TTC549 (cell line): ENCODE measurements around the gene CLIC6.
A peak's percentile ranks its signal among the peaks of the same experiment; 100 is the strongest.

Source experiments
- FAIRE-seq: peaks from 2 replicates; lab custom pipeline; 2012; peaks lifted over from hg19 to GRCh38; lab: Jason Lieb, UNC

Gene CLIC6

DNA sequence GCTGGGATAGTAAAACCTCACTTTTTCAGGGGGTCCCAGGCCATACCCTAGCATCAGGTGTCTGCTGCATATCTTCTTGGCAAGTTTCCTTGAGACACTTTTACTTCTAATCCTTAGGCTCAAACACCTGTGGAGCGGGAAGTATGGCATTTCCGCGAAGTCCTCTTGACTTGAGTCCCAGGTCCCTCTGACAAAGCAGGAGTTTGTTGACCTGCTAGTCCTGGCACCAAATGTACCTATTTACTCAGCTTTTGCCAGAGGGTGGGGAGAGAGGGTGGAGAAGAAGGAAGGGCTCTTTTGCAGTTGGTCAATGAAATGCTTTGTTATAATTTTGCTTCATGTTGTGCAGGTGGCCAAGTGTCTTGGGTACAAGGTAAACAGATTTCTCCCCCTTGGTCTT lies 59.7 kb downstream of the CLIC6 start:
- no peak for FAIRE-seq

DNA sequence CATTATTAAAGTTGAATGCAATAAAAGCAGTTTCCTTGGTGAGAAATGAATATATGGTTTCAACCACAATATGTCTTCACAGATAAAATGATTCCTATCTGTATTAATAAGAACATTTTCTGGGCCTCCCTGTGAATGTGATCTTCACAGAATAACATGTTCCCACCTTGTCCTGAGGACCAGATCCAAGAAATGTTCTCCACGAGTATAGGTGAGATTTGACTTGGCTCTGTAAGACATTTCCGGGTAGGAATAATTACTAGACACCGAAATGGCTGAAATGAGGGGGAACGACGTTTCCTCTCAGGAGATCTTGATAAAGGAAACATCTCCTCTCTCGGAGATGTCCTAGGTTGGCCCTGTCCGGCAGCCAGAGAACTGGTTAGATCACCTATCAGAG lies 61.4 kb downstream of the CLIC6 start:
- no peak for FAIRE-seq

DNA sequence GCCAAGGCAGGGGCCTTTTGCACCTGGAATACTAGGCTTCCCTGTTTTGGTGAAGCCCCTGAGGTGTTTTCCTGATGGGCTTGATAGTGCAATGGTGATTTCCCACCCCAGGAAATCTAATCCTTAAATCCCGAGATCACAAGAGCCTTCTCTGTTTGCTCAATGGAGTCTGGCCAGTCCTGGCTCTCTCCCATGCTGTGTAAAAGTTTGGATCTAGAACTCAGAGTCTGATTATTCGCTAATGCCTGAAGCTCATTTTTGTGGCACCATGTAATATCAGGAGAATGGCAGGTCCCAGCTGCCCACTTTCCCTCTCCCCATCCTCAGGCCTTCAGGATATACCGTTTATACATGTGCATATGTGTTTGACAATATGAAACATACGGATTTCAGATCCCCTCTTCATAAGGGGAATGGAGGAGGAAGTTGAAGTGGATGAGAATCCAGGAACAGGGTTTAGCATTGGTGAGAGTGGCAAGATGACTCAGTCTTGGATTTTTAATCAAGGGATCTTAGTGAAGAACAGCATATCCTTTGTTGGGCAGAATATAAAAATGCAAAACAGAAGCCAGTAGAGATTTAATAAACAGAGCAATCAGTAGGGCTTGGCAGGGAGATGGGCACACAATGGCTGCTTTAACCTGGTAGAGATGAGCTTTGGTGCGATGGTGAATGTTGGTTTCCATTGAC lies 62.1 kb downstream of the CLIC6 start:
- no peak for FAIRE-seq

DNA sequence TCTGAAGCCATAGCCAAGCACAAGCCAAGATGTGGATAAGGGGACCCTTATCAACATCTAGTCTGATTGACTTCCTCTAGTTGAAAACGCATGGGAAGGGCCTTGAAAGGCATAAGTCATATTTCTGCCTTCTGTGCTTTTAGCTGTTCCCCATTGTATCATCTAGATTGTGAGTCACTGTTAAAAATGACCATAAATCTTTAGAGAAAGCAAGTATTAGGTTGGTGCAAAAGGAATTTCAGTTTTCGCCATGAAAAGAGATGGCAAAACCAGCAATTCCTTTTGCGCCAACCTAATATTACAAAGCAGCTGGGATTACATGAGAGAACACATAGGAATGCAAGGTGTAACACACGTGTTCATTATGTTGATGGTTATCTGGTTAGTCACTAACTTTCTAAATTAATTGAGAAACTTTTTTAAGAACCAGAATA lies 63.6 kb downstream of the CLIC6 start:
- FAIRE-seq = no peak

DNA sequence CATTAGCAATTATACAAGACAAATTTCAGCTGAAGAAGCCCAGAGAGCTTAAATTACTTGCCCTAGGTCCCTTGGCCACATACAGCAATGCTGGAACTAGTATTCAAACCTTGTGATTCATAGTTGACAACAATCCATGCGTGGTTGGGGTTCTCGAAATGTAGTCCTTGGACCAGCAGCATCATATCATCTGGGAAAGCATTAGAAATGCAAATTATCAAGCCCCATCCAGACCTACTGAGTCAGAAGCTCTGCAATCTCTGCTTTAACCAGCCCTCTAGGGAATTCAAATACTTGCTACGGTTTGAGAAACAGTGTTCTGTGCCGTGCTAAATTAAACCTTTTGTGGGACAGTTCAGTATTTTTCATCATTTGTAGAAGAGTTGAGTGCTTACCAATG lies 65.1 kb downstream of the CLIC6 start:
- FAIRE-seq = no peak

DNA sequence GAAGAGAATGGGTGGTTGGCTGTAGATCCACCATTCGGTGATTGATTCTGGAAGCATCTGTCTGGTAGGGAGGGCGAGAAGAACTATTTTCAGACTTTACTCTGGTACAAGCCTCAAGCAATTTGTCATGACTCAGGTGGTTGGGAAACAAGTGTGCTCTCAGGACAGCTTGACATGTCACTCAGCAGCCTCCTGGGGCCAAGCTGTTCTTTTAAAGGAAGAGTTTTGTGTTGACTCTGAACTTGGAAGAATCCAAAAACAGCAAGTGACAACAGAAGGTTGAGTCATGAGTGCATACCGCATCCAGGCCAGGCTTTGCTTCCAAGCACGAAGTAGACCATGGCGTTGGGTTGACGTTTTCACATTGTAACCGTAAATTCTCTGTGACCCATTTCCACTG lies 65.9 kb downstream of the CLIC6 start:
- no peak for FAIRE-seq

DNA sequence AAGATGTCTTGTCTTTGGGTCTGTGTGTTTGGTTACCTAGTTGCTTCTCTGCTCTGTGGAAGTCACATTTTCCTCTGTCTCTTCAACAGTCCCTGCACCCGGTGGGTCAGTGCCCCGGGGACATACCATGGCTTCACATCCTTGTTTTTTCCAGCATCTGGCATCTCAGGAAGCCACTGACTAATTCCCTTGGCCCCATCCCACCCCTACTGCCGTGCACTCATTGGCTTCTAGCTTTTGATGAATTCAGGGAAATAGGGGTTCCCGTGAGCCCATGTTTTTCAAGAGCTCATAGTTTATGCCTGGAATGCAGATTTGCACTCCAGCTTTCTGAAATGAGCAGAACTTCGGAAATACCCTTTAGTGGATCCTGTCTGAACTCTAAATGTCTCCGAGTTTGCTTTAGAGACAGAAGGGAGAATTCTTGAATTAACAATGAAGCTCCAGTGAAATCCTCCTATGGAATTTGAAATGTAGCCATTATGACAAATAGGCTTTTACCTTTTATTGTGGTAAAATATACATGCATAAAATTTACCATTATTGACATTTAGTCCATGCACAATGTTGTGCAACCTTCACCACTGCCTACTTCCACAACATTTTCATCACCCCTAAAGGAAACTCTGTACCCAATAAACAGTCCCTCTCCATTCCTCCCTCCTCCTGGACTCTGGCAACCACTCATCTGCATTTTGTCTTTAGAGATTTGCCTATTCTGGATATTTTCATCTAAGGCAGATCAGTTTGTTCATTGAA lies 67.5 kb downstream of the CLIC6 start:
- FAIRE-seq = no peak

DNA sequence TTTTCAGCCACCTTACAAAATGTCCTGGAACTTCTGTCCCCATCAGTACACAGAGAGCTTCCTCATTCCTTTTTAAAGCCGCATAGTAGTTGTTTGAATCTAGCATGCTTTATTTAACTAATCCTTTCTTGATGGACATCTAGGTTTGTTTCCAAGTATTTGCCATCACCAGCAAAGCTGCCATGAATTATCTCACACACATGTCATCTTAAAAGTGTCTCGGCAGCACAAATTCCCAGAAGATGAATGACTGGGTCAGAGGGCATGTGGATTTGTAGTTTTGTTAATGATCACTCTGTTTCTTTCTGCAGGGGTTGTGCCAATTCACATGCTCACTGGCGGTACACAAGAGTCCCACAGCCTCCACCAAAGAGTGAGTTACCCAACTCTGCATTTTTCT lies 68.3 kb downstream of the CLIC6 start:
- FAIRE-seq = no peak

DNA sequence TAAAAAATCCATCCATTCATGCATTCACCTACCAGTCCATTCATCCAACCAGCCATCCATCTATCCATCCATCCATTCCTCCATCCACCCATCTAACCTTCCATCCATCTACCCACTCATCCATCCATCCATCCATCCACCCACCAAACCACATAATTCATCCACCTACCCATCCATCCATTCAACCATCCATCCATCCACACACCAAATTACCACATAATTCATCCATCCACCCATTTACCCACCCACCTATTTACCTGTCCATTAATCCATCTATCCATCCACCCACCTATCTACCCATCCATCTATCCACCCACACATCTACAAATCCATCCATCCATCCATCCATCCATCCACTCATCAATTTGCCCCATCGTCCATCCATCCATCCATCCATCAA lies 71.4 kb downstream of the CLIC6 start:
- no peak for FAIRE-seq

DNA sequence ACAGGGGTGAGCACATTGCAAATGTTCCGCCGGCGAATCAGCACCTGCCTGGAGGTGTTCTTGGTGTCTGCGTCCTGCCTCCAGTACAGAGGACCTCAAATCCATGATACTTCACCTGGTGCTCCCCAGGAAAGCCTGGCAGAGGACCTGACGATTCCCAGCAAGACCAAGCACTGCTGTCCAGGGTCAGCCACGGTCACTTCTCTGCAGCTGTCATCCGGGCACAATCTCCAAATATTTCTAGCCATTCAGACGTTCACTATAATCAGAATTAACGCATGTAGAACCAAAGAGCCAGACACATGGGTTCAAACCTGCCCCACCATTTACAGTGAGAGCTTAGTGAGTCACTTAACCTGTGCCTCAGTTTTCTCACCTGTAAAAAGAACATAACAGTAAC lies 74.5 kb downstream of the CLIC6 start:
- no peak for FAIRE-seq

DNA sequence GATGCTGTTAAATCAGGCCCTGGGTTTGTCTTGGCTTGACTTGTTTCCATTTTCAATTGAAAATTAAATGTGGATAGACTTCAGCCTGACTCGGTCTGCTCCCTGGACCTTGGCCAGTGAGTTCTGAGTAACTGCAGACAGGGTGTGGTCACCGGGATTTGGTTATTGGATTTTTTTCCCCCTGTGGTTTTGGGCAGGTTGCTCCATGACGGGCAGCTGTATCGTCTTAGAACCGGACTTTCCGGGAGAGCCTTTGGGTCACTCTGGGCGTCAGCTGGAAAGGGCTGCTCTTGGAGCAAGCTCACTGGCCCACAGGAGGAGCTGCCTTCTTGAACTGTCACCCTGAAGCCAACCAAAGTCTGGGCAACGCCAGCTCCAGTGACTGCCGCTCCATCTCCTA lies 75.0 kb downstream of the CLIC6 start:
- no peak for FAIRE-seq

DNA sequence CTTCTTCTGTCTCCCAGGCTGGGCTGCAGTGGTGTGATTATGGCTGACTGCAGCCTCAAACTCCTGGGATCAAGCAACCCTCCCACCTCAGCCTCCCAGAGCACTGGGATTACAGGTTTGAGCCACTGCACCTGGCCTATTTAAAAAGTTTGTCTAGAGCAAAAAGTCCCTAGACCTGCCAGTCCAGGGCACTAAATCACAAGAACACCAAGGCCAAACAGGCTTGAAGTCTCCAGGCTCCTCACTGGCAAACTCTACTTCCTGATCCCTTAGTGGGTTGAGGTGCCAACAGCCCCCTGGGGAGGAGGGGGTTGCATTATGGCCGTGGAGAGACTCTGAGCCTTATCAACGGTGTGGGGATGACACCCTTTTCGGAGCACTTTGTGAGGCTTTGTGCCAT lies 76.0 kb downstream of the CLIC6 start:
- no peak for FAIRE-seq

DNA sequence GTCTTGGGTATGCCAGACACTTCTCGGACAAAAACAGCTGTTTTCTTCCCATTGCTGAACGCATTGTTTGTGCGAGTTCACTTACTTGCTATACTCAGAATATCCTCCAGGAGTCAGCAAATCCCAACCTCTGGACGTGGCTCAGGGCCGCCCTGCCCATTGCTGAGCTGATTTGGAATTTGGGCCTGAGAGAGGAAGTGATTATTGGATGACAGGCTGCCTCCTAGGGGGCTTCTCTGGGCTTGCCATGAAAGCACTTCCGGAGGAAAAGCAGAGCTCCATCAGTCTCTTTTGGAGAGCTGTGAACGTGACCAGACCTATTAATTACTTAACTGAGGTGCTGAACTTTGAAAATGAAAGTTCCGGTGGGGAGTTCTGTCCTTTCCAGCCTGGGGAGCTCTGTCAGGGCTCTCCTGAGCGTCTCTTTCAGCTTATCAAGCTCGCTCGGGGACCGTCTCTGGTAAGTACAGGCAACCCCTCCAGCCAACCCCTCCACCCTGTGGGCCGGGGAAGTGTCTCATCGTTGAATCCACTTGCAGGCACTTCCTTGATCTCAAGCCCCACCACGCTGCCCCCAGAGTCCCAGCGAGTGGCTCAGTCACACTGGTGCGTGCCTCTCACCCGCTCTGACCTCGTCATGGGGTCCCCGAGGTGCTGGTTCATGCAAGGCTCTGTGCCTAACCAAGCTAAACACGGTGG lies 76.9 kb downstream of the CLIC6 start:
- peak; percentile 13 for FAIRE-seq

DNA sequence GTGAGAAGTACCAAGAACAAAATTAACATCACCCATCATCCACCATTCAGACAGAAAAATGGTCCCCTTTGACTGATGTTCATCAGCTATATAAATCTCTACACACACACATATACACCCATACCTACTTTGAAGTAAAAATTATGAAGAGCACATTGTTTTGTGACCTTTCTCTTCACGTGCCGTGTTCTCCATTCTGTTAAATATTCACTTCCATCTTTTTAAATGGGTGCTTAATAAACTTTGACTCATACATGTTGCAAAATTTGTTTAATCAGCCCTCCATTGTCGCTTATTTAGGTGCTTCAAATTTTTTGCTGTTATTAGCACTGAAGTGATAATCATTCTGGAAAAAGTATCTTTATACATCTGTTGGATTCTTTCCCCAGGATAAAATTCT lies 80.1 kb downstream of the CLIC6 start:
- FAIRE-seq = no peak

DNA sequence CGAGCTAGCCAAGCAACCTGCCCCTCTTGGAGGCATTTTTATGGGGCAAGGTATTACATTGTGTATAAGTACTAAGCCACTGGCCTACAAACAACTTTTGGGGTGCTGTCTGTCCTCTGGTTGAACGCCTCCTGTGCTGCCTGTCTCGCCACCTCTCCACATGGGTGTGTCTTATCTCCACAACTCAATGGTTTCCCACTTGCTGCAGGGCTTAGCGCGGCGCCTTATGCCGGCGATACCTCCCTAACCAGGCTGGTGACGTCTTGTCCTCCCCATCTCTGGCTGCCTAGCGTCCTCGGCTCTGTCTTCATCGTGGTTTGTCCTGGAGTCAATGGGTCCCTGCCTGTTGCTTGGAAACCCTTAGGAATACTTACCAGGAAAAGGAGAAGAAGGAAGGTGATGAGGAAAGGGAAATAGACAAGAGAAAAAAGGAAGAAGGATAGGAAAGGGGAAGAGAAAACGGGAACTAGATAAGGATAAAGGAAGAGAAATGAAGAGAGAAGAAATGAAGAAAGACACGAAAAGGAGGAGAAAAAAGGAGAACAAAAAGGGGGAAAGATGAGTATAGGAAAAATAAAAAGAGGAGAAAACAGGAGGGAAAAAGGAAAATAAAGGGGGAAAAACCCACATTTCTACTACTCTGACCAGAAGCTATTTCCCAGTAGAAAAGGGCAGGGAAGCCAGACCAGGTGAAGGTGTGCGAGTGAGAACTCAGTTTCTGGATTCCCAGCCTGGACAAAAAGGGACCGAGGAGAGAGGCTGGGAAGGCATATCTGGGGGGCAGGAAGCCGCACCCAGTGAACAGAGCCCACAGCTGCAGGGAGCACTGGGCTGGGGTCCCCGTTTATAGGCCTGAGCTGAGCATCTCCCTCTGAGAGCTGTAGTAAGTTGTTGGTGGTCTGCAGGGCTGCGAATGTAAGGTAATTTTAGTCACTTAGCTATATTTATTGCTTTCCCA lies 86.2 kb downstream of the CLIC6 start:
- FAIRE-seq = no peak

DNA sequence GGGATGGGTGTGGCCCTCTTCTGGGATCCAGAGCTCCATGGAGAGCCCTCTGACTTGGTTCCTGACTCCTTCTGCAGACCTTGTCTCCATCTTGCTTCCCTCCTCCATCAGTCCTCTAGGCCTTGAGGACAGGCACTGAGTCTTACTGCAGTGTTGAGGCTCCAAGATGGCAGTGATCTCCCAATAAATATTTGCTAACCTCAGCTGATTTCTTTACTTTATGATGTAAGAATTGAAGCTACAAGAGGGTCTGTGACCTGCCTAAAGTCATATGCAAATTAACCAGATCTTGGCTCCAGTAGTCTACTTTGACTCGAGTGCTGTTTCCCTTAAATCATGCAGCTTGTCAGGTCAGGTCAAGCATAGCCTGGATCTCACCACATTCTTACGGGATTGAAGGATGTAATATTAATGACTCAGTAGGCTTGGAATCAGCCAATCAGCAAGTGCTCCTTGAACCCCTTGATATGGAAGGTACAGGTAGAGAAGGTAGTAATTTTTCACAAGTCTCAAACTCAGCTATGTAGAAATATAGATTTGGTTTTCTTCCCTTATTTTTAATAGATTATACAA lies 93.0 kb downstream of the CLIC6 start:
- no peak for FAIRE-seq

DNA sequence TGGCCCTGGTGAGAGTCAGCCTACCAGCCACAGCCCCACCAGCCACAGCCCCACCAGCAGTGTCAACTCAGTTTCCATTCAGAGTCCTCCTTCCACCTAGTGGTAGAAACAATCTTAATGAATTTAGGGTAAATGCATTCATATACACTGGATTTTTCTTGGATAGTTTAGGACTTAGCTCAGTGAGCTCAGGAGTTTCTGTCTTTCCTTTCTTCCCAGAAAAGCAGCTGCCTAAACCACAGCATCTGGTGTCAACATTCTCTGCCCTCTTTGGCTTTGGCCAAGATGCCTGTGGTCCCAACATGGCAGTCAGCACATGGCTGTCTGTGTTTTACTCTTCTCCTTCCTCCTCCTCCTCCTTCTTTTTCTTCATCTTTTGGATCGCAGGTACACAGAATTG lies 94.0 kb downstream of the CLIC6 start:
- no peak for FAIRE-seq

DNA sequence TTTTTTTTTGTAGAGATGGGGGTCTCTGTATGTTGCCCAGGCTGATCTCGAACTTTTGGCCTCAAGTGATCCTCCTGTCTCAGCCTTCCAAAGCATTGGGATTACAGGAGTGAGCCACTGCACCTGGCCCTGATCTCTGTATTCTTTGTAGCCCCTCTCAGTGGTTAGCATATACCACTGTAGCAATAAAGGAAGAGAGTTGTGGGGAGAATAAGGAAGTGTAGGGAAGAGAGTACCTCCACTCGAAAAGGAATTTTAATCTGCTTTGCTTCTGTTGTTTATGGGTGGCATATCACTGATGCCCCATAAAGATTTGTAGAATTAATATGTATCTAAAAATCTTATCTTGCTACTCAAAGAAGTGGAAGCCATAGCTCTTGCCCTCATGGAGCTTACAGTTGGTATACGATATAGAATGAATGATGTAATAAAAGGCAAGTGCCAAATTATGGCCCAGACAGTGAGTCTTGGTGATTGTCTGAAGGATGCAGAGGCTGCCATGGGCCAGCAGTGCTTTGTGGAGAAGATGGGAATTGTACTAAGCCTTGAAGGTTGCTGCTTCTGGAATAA lies 96.0 kb downstream of the CLIC6 start:
- FAIRE-seq = no peak

DNA sequence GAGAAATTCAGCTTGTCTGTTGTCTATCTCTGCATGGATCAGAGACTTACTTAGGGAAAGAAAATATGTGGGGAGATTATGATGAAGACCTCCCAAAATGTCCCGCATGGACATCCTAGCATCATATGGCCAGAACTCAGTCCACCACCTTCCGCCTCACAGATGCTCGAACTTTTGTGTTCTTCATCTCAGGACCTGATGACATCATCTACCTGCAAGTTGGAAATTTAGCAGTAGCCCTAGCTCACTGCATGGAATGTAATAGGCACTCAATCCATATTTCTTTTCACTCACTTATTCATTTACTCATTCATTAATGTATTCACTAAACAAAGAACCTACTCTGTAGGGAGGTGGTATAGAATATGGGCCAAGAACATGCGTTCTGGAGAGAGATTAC lies 96.8 kb downstream of the CLIC6 start:
- no peak for FAIRE-seq

DNA sequence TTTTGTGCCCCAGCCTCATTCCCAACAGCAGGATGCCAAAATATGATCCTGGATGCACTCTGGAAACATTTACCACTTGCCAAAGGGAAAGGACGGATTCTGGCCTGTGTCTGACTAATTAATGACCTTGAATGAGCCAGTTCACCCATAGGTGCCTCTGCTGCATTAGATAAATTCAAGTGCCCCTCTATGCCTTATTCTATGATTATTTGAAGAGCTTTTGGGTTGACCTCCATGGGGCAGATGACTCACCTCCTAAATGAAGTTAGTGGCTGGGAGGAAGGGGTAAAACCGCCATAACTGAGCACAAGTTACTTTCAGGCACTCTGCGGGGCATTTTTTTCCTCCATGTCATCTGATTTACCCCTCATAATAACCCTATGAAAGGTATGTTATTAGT lies 98.1 kb downstream of the CLIC6 start:
- FAIRE-seq = no peak
